ENCODE data around the gene LHFPL5.

DNA sequence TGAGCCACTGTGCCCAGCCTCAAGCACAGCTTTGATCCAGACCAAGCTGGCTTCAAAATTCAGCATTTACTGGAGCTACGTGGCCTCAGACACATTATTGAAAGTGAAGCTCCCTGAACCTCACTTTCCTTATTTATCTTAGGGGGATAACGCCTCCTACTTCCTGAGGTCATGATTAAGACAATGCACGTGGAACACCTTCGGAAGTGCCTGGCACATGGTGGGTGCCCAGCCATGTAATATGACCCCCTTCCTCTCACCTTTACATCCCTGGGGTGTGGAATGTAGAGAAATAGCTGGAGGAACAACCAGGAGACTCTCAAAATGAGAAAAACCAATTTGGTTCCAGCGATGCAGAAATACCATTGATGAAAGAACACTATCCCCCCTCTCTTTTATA, 6.4 kb upstream of the LHFPL5 start:
- no peak for TF ChIP-seq POLR2A (IDR thresholded peaks at IDR 0.05)
- TF ChIP-seq, protein P1, sequence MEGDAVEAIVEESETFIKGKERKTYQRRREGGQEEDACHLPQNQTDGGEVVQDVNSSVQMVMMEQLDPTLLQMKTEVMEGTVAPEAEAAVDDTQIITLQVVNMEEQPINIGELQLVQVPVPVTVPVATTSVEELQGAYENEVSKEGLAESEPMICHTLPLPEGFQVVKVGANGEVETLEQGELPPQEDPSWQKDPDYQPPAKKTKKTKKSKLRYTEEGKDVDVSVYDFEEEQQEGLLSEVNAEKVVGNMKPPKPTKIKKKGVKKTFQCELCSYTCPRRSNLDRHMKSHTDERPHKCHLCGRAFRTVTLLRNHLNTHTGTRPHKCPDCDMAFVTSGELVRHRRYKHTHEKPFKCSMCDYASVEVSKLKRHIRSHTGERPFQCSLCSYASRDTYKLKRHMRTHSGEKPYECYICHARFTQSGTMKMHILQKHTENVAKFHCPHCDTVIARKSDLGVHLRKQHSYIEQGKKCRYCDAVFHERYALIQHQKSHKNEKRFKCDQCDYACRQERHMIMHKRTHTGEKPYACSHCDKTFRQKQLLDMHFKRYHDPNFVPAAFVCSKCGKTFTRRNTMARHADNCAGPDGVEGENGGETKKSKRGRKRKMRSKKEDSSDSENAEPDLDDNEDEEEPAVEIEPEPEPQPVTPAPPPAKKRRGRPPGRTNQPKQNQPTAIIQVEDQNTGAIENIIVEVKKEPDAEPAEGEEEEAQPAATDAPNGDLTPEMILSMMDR (IDR thresholded peaks at IDR 0.05) = no peak

All from esophagus squamous epithelium (tissue), 4 donors.